PFSK-1 (cell line): ENCODE data around the gene TOP3A.

Experiments
- POLR2AphosphoS5 ChIP-seq: IDR thresholded peaks from 2 replicates; pipeline ENCODE4 v1.6.1; 2012; ENCODE audit warnings: low read depth, mild to moderate bottlenecking, control low read depth, low read length, moderate library complexity
- TAF1 ChIP-seq: IDR thresholded peaks from 2 replicates; pipeline ENCODE4 v1.6.1; 2012; ENCODE audit warnings: low read length, control low read depth, borderline replicate concordance; ENCODE audit not compliant: insufficient read depth
- TF ChIP-seq, protein P1 (sequence below), 2 experiments: IDR thresholded peaks; 2 replicates each; pipeline versions ENCODE4 v1.6.1 to v1.8.0; 2011 to 2012; ENCODE audit warnings: low read depth in 2 of 2, low read length in 2 of 2, control low read depth in 1 of 2, inconsistent platforms in 1 of 2, mild to moderate bottlenecking in 1 of 2, moderate library complexity in 1 of 2; ENCODE audit not compliant: insufficient read depth in 1 of 2

DNA sequence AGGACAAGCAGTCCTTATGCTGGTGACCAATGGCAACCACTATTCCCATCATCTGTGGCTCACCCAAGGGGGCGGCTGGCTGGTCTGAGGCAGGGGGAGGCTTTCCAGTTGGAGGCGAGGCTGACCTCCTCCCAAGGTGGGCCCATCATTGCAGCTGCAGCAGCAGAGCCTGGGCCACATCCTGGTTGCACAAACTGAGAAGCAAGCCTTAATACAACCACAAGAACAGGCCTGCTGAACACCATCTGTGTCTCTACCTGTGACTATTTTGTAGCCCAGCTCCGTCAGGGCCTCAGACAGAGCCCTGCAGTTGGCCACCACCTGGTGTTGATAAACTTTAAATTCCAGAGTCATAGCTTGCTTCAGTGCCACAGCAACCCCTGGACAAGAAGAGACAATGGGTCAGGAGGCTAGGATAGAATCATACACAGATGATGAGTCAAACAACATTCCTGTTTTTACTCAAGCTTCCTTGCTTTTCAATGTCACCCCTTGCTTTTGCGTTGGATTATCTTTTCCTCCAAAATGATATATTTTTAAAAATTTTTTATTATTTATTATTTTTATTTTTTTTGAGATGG, 18.2 kb upstream of the TOP3A start:
- TF ChIP-seq POLR2AphosphoS5 (no peak), TAF1 (no peak)
- TF ChIP-seq, protein P1, sequence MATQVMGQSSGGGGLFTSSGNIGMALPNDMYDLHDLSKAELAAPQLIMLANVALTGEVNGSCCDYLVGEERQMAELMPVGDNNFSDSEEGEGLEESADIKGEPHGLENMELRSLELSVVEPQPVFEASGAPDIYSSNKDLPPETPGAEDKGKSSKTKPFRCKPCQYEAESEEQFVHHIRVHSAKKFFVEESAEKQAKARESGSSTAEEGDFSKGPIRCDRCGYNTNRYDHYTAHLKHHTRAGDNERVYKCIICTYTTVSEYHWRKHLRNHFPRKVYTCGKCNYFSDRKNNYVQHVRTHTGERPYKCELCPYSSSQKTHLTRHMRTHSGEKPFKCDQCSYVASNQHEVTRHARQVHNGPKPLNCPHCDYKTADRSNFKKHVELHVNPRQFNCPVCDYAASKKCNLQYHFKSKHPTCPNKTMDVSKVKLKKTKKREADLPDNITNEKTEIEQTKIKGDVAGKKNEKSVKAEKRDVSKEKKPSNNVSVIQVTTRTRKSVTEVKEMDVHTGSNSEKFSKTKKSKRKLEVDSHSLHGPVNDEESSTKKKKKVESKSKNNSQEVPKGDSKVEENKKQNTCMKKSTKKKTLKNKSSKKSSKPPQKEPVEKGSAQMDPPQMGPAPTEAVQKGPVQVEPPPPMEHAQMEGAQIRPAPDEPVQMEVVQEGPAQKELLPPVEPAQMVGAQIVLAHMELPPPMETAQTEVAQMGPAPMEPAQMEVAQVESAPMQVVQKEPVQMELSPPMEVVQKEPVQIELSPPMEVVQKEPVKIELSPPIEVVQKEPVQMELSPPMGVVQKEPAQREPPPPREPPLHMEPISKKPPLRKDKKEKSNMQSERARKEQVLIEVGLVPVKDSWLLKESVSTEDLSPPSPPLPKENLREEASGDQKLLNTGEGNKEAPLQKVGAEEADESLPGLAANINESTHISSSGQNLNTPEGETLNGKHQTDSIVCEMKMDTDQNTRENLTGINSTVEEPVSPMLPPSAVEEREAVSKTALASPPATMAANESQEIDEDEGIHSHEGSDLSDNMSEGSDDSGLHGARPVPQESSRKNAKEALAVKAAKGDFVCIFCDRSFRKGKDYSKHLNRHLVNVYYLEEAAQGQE (IDR thresholded peaks at IDR 0.05; ENCODE audit: insufficient read depth in 1 of 2, low read depth in 2 of 2, low read length in 2 of 2): no peak
